Endothelial cell (in vitro differentiated cells): Measurements from ENCODE around the gene APLF. TPM values are rescaled to one million over a fixed set of nuclear protein-coding genes. Genes with fewer than 3 reads are reported as not detected.

Source experiments
- DNase-seq: peaks from one replicate; pipeline ENCODE4 v3.0.0; 2021; ENCODE audit warnings: low spot score
- H3K27ac Mint-ChIP-seq: one replicate; pipeline ENCODE4 v1.8.0; 2021; ENCODE audit warnings: mixed read lengths, inconsistent platforms; ENCODE audit not compliant: unreplicated experiment
- H3K27me3 Mint-ChIP-seq: one replicate; pipeline ENCODE4 v1.8.0; 2021; ENCODE audit warnings: mild to moderate bottlenecking, moderate library complexity, mixed read lengths, inconsistent platforms; ENCODE audit not compliant: unreplicated experiment
- H3K36me3 Mint-ChIP-seq: one replicate; pipeline ENCODE4 v1.8.0; 2021; ENCODE audit warnings: mild to moderate bottlenecking, low read depth, mixed read lengths, inconsistent platforms; ENCODE audit not compliant: unreplicated experiment
- H3K4me1 Mint-ChIP-seq: one replicate; pipeline ENCODE4 v1.8.0; 2021; ENCODE audit warnings: mild to moderate bottlenecking, mixed read lengths, inconsistent platforms; ENCODE audit not compliant: unreplicated experiment
- H3K4me3 Mint-ChIP-seq: one replicate; pipeline ENCODE4 v1.8.0; 2021; ENCODE audit warnings: mild to moderate bottlenecking, mixed read lengths, inconsistent platforms; ENCODE audit not compliant: unreplicated experiment
- H3K9me3 Mint-ChIP-seq: one replicate; pipeline ENCODE4 v1.8.0; 2021; ENCODE audit warnings: mixed read lengths, inconsistent platforms; ENCODE audit not compliant: unreplicated experiment
- CTCF ChIP-seq: fragments of 200-600 bp; sonication (generic); IDR thresholded peaks from one replicate; pipeline ENCODE4 v1.5.0; 2021; ENCODE audit warnings: antibody characterized with exemption; ENCODE audit not compliant: unreplicated experiment
- total RNA-seq: library from RNA; stranded (reverse); fragmentation: NEBNext Ultra II Directional; extraction: Animal tissue kit (Norgen Biotek cat#: 25700); gene quantifications from one replicate; pipeline ENCODE4 v1.2.1, GENCODE V29; 2021; ENCODE audit not compliant: unreplicated experiment

The APLF gene
- total RNA-seq, 1 donor from 2014 or later, result 12.9 TPM

GRCh38 chr2:68456198-68456597 is 11.2 kb upstream of the APLF start:
- no peaks in the 10 kb centered on the region for H3K9me3 Mint-ChIP-seq
- H3K36me3 Mint-ChIP-seq, result no peaks in the 10 kb centered on the region
- TF ChIP-seq CTCF, result no peak
- no peak for DNase-seq
- H3K4me3 Mint-ChIP-seq, result no peak overlapping the region
- H3K27ac Mint-ChIP-seq, result no peak overlapping the region
- no peaks in the 10 kb centered on the region for H3K27me3 Mint-ChIP-seq
- no peaks in the 10 kb centered on the region for H3K4me1 Mint-ChIP-seq

GRCh38 chr2:68458981-68459380 is 8.4 kb upstream of the APLF start:
- H3K36me3 Mint-ChIP-seq, result no peaks in the 10 kb centered on the region
- no peak for DNase-seq
- TF ChIP-seq CTCF, result no peak
- no peak overlapping the region for H3K27ac Mint-ChIP-seq
- no peaks in the 10 kb centered on the region for H3K4me1 Mint-ChIP-seq
- H3K9me3 Mint-ChIP-seq, result no peaks in the 10 kb centered on the region
- H3K4me3 Mint-ChIP-seq, result no peak overlapping the region
- no peaks in the 10 kb centered on the region for H3K27me3 Mint-ChIP-seq

DNA sequence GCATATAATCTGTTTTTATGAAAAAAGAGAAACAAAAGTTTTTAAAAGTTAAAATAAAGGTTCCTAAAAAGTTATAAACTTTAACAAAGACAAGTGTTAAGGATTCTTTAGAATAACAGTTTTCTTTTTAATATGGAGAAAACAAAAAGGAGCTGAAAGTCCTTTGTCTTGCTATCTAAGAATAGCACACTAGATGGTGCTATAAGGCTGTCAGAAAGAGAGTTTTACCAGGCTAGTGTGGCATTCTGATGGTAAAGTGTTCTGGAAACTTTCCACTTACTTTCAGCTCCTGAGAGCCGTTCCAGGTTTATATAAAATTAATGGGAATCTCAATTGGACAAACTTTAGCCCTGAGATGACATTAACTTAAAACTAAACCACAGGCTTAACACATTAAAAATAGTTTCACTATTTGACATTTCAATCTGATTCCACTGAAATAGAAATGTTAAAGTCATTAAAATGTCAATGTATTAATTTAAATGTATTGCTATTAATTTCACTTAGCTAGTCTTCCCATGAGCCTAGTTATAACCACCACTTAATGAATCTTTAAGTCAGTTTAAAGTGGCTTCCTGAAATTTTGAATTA is 4.0 kb upstream of the APLF start:
- Mint-ChIP-seq H3K9me3 (no peaks in the 10 kb centered on the region), H3K36me3 (no peaks in the 10 kb centered on the region), H3K4me3 (no peak overlapping the region), H3K27ac (no peak overlapping the region), H3K4me1 (peaks cover 6% of the 10 kb centered on the region), H3K27me3 (no peaks in the 10 kb centered on the region)
- peak; percentile 54 for TF ChIP-seq CTCF
- DNase-seq, result no peak

DNA sequence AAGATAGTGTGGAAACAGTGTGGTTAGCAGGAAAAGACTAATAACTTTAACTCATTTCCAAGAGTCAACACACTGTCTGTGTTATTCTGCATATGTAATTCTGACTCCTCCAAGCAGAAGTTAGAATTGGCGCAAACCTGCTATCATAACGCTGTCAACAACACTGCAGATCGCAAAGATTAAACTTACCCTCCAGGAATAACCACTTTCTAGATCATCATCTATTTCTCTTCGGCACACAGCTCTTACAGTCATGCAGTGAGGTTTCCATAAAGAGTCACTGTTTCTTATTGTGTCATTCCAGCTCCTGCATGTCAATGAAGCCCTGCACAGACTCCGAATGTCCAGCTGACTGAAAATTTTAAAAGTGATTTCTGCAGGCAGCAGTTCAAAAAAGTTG is 2.7 kb upstream of the APLF start:
- Mint-ChIP-seq H3K4me1 (peaks cover 16% of the 10 kb centered on the region), H3K4me3 (no peak overlapping the region), H3K27me3 (no peaks in the 10 kb centered on the region), H3K9me3 (no peaks in the 10 kb centered on the region), H3K27ac (no peak overlapping the region), H3K36me3 (no peaks in the 10 kb centered on the region)
- TF ChIP-seq CTCF, result no peak
- DNase-seq, result no peak

DNA sequence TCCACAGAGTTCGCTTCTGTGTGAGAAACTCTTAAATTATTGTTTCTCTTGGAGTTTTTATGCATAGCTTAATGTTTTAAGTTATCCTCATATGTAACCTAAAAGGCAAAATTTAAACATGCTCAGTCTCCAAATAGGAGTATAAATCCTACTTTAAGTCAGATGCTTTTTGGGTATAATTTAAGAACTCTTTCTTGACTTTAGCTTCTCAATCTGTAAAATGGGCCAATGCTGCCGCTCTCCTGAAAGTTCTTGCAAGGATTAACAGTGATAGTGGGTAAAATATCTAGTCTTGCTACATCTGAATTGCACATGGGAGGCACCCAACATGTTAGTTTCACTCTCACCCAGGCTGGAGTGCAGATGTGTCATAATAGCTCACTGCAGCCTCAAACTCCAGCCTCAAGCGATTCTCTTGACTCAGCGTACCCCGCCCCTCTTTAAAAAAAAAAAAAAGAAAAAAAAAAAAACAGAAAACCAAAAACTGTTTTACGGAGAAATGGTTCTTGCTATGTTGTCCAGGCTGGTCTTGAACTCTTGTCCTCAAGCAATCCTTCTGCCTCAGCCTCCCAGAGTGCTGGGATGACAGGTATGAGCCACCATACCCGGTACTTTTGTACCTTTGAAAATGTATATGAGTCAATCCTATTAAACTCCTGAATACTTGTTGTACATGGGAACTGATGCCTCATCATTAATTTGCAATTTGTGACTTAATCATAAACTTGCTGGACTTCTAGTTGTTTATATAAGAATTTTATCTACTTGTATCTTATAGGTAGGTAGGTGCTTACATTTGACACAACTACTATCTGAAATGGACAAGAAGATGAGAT is 2.1 kb upstream of the APLF start:
- no peaks in the 10 kb centered on the region for H3K27me3 Mint-ChIP-seq
- no peaks in the 10 kb centered on the region for H3K36me3 Mint-ChIP-seq
- H3K9me3 Mint-ChIP-seq, result no peaks in the 10 kb centered on the region
- H3K4me1 Mint-ChIP-seq, result peaks cover 21% of the 10 kb centered on the region
- peak overlapping the region; percentile 99 for H3K4me3 Mint-ChIP-seq
- TF ChIP-seq CTCF, result no peak
- DNase-seq, result no peak
- H3K27ac Mint-ChIP-seq, result no peak overlapping the region
